ENCODE data around the gene SWT1. TPM values are rescaled to one million over a fixed set of nuclear protein-coding genes. Genes with fewer than 3 reads are reported as not detected.

SWT1 gene
- total RNA-seq, 1 donor from 2014 or later, result 5.5 TPM

DNA sequence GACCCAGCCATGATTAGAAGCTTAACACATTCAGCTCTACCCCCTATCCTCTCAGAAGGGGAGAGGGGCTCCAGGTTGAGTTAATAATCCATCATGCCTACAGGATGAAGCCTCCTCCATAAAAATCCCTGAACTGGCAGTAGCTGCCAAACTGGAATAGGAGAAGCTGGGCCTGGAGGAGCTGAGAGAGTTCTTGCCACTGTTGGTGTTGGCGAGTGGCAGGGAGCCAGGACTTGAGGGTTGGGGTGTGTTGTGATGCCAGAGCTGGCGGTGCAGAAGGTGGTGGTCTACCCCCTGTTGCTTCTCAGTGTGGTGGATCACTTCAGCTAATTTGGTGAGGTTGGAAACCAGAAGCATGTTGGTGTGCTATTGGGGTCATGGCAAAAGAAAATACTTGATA is 123.6 kb downstream of the SWT1 start:
- Mint-ChIP-seq H3K27ac (no peak overlapping the region), H3K36me3 (ENCODE audit: low read depth) (peaks cover 22% of the 10 kb centered on the region), H3K27me3 (no peaks in the 10 kb centered on the region), H3K9me3 (no peaks in the 10 kb centered on the region), H3K4me3 (no peak overlapping the region), H3K4me1 (peaks cover 2% of the 10 kb centered on the region)
- no peak for ATAC-seq (ENCODE audit: low read depth)
- TF ChIP-seq, protein P1, sequence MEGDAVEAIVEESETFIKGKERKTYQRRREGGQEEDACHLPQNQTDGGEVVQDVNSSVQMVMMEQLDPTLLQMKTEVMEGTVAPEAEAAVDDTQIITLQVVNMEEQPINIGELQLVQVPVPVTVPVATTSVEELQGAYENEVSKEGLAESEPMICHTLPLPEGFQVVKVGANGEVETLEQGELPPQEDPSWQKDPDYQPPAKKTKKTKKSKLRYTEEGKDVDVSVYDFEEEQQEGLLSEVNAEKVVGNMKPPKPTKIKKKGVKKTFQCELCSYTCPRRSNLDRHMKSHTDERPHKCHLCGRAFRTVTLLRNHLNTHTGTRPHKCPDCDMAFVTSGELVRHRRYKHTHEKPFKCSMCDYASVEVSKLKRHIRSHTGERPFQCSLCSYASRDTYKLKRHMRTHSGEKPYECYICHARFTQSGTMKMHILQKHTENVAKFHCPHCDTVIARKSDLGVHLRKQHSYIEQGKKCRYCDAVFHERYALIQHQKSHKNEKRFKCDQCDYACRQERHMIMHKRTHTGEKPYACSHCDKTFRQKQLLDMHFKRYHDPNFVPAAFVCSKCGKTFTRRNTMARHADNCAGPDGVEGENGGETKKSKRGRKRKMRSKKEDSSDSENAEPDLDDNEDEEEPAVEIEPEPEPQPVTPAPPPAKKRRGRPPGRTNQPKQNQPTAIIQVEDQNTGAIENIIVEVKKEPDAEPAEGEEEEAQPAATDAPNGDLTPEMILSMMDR (IDR thresholded peaks at IDR 0.05), result no peak
- intact Hi-C loops (cut with micrococcal nuclease), result no loop called here
- DNase-seq, result no peak
- CTCF ChIA-PET, result no interaction called here
- POLR2A ChIA-PET, result no interaction called here

DNA sequence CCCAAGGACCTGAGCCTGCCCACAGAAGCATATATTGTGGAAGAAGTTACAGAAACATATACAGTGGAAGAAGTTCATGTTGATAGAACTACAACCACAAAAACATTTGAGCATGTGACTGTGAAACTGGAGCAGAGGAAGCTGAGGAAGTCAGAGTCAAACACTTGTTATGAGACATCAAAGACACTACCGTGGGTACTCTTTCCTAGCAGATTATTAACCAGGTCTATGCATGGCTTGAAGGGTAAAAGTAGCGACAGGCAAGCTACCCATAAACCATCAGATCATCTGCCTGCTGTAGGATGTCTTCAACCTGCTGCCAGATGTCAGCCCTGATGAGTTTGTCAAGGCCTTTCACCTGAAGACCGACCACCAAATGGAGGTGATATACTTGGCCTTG is 124.3 kb downstream of the SWT1 start:
- no peak for ATAC-seq (ENCODE audit: low read depth)
- intact Hi-C loops (cut with micrococcal nuclease), result no loop called here
- Mint-ChIP-seq H3K36me3 (ENCODE audit: low read depth) (peaks cover 22% of the 10 kb centered on the region), H3K4me3 (no peak overlapping the region), H3K4me1 (peaks cover 2% of the 10 kb centered on the region), H3K27me3 (no peaks in the 10 kb centered on the region), H3K27ac (no peak overlapping the region), H3K9me3 (no peaks in the 10 kb centered on the region)
- POLR2A ChIA-PET, result no interaction called here
- DNase-seq, result no peak
- CTCF ChIA-PET, result no interaction called here
- TF ChIP-seq, protein P1 (IDR thresholded peaks at IDR 0.05), result no peak

DNA sequence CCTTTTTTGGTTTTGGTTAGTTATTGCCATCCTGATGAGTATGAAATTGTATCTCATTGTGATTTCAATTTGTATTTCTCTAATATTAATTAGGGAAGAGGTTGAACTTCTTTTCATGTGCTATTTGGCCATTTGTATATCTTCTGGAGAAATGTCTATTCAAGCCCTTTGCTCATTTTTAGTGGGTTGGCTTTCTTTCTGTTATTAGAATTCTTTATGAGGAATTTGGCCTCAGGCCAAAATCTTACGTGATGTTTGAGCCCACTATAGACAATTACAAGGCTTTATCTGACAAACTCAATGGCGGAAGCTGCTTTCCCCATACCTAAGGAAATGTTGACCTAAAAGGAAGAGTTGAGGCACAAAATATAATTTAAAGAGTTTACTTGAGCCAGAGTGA is 127.1 kb downstream of the SWT1 start:
- TF ChIP-seq, protein P1 (IDR thresholded peaks at IDR 0.05), result no peak

DNA sequence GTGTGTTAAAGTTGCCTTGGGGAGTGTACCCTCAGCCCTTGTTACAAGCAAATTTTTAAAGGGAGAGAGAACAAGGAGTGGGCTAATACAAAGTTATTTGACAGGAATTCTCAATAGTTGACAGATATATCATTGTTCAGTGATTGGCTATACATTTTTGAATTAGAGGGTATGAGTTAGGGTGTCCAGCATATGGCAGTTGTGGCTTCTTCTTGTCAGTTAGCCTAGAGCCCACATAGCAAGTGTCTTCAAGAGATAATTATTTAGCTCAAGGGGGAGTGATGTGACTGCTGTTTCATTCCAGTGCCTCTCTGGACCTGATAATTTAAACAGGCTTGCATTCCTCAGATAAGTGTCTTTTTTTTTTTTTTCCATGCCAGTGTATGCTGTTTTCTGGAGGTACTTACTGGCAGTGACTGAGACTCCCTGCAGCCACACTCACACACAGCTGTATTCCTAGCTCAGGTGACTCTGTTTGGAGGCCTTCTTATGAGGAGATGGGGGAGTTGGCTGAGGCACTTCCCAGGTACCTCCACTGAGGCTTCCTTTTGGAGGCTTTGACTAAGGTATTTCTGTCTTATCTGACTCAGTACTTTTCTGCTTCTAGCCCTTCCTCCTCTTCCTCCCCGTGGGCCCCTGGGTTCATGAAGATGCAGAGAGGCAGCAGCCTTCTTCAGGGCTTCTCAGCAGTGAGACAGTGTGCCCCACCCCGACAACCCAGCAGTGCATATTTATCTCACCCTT is 127.7 kb downstream of the SWT1 start:
- Mint-ChIP-seq H3K27ac (no peak overlapping the region), H3K4me3 (no peak overlapping the region), H3K4me1 (peaks cover 4% of the 10 kb centered on the region), H3K36me3 (ENCODE audit: low read depth) (peaks cover 9% of the 10 kb centered on the region), H3K9me3 (peaks cover 4% of the 10 kb centered on the region), H3K27me3 (no peaks in the 10 kb centered on the region)
- POLR2A ChIA-PET, result interaction anchor here (0.7 kb wide), 1 partner anchor 365 kb away, joined by 4 read pairs; no protein-coding TSS in a partner anchor
- ATAC-seq (ENCODE audit: low read depth), result no peak
- intact Hi-C loops (cut with micrococcal nuclease), result no loop called here
- TF ChIP-seq, protein P1 (IDR thresholded peaks at IDR 0.05), result no peak
- no peak for DNase-seq
- CTCF ChIA-PET, result no interaction called here

More for the DNA sequence above, 127.1 kb downstream of the SWT1 start:
- Mint-ChIP-seq H3K36me3 (ENCODE audit: low read depth) (peaks cover 12% of the 10 kb centered on the region), H3K9me3 (no peaks in the 10 kb centered on the region), H3K4me3 (no peak overlapping the region), H3K27me3 (no peaks in the 10 kb centered on the region), H3K27ac (no peak overlapping the region), H3K4me1 (peaks cover 2% of the 10 kb centered on the region)
- DNase-seq, result no peak
- ChIA-PET POLR2A (no interaction called here), CTCF (no interaction called here)
- intact Hi-C loops (cut with micrococcal nuclease), result no loop called here
- no peak for ATAC-seq (ENCODE audit: low read depth)

DNA sequence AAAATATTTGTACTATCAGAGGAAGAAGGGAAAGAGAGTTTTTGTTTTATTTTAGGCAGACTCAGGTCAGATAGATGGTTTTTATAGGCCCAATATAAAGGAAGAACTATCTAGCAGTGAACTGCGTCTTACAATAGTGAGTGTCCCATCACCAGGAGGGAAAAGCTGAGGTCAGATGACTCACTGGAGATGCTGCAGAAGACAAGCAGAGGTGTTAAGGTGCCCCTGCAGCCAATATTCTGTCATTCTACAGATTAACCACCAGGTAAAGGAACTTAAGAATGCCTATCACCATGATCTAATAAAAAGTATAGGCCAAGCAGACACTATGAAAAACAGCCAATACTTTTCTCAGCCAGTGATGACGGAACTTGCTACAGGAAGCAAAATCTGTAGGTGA is 130.5 kb downstream of the SWT1 start:
- Mint-ChIP-seq H3K36me3 (ENCODE audit: low read depth) (no peaks in the 10 kb centered on the region), H3K27ac (no peak overlapping the region), H3K9me3 (peaks cover 6% of the 10 kb centered on the region), H3K4me3 (no peak overlapping the region), H3K4me1 (peaks cover 18% of the 10 kb centered on the region), H3K27me3 (no peaks in the 10 kb centered on the region)
- CTCF ChIA-PET, result no interaction called here
- DNase-seq (no peak), ATAC-seq (ENCODE audit: low read depth) (no peak)
- TF ChIP-seq, protein P1 (IDR thresholded peaks at IDR 0.05), result no peak
- POLR2A ChIA-PET, result no interaction called here
- intact Hi-C loops (cut with micrococcal nuclease), result no loop called here

Data from activated B cell treated with CpG ODN at 0.5 μM for 24 hours (primary cell).